GM12872 (cell line): Measurements from ENCODE around the gene RNF41.

ENCODE experiments used
- TF ChIP-seq, protein P1 (sequence below): IDR thresholded peaks from 3 replicates; pipeline ENCODE4 v1.5.1; 2011; ENCODE audit warnings: low read depth, mild to moderate bottlenecking, low read length, moderate library complexity; ENCODE audit not compliant: insufficient read depth

Gene RNF41

GRCh38 chr12:56192582-56192981 is 29.1 kb downstream of the RNF41 start:
- TF ChIP-seq, protein P1, sequence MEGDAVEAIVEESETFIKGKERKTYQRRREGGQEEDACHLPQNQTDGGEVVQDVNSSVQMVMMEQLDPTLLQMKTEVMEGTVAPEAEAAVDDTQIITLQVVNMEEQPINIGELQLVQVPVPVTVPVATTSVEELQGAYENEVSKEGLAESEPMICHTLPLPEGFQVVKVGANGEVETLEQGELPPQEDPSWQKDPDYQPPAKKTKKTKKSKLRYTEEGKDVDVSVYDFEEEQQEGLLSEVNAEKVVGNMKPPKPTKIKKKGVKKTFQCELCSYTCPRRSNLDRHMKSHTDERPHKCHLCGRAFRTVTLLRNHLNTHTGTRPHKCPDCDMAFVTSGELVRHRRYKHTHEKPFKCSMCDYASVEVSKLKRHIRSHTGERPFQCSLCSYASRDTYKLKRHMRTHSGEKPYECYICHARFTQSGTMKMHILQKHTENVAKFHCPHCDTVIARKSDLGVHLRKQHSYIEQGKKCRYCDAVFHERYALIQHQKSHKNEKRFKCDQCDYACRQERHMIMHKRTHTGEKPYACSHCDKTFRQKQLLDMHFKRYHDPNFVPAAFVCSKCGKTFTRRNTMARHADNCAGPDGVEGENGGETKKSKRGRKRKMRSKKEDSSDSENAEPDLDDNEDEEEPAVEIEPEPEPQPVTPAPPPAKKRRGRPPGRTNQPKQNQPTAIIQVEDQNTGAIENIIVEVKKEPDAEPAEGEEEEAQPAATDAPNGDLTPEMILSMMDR: no peak

DNA sequence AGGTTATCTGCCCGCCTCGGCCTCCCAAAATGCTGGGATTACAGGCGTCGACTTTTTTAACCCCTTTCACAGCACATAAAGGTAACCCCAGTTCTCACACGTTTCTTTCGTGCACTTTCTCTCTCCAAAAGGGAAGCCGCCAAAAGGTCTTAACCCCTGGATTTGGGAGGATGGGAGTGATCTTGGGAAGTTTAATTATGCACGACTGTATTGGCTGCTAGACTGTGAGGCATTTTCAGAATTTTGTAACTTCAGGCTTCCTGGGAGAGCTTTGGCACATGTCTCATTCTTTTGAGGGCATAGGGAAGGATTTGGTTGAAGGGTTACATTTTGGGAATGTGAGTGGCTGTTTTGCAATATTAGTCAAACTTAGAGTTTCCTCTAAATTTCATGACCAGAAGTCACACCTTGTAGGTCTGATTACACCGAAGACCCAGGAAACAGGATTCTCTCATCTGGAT is 31.0 kb downstream of the RNF41 start:
- TF ChIP-seq, protein P1: no peak

GRCh38 chr12:56189918-56190694 is 31.6 kb downstream of the RNF41 start:
- TF ChIP-seq, protein P1: no peak

- TF ChIP-seq, protein P1: peak; percentile 81
These were observed 32.4 kb downstream of the RNF41 start, which contains the start of gene SMARCC2 for GRCh38 chr12:56189099-56189917. Gene SMARCC2 (minus strand): TSS chr12:56189483. CDS start chr12:56189461, 22 bp downstream.

- TF ChIP-seq, protein P1: no peak
These were observed 33.0 kb downstream of the RNF41 start for GRCh38 chr12:56188778-56189098.

DNA sequence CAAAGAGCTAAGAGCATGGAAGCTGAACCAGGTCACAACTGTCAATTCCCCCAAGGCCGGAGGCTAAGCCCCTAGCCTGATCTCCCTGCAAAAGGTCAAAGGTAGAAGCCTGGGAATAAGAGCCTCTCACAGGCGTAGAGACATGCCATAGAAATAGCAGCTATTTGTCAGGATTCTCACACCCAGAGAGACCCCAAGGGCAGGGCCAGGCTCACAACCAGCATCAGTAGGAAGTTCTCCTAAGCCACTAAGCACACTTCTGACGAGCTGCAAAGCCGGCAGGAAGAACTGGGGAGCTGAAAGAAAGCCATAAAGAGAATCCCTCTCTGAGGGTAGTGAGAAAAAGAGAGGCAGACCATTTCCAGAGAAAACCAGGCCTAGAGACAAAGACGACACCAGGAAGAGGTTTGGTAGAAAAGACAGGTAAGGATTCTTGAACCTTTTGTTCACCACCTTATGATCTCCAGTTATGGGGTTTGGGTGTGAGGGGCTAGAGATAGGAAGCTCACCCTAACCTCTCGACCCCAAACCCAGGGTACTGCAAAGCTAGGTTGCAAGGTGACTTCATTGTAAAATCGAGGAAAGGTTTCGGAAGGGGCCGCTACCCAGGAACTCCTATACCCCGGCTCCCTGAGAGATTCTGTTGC is 33.5 kb downstream of the RNF41 start:
- TF ChIP-seq, protein P1: no peak

GRCh38 chr12:56186957-56187356 is 34.8 kb downstream of the RNF41 start:
- TF ChIP-seq, protein P1: no peak
